GM19438 (cell line): Measurements from ENCODE around the gene NHP2.
"Not testable (repeated sequence)": the region's sequence is repeated elsewhere in the genome, so short reads cannot be mapped to it uniquely, and the experiment has no call there.

Experiments
- ATAC-seq: cut with Tn5 transposase; IDR thresholded peaks from one replicate; pipeline ENCODE4 v1.9.1; 2021; ENCODE audit warnings: low read depth; ENCODE audit not compliant: unreplicated experiment

The NHP2 gene

GRCh38 chr5:178153530-178154340, at the start of gene NHP2:
Gene NHP2, minus strand, starts transcription at chr5:178153885. Its CDS starts 68 bp downstream, at chr5:178153817.
- ATAC-seq, result peak; percentile 100

GRCh38 chr5:178202541-178202940, 48.9 kb upstream of the NHP2 start:
- no peak for ATAC-seq

GRCh38 chr5:178201927-178202235, 48.2 kb upstream of the NHP2 start:
- no peak for ATAC-seq

GRCh38 chr5:178201221-178201926, 47.7 kb upstream of the NHP2 start:
- ATAC-seq, result no peak

GRCh38 chr5:178199581-178200434, 46.1 kb upstream of the NHP2 start:
- no peak for ATAC-seq

GRCh38 chr5:178198706-178199105, 45.0 kb upstream of the NHP2 start:
- no peak for ATAC-seq

- not testable (repeated sequence) for ATAC-seq
Observed at GRCh38 chr5:178198151-178198550, 44.5 kb upstream of the NHP2 start.

GRCh38 chr5:178196986-178197385, 43.3 kb upstream of the NHP2 start:
- no peak for ATAC-seq

GRCh38 chr5:178196281-178196812, 42.7 kb upstream of the NHP2 start:
- ATAC-seq, result no peak

GRCh38 chr5:178194026-178194425, 40.3 kb upstream of the NHP2 start:
- no peak for ATAC-seq

GRCh38 chr5:178193251-178193809, 39.6 kb upstream of the NHP2 start:
- ATAC-seq, result no peak

- no peak for ATAC-seq
Observed at GRCh38 chr5:178192787-178193186, 39.1 kb upstream of the NHP2 start.

- no peak for ATAC-seq
Observed at GRCh38 chr5:178192244-178192643, 38.6 kb upstream of the NHP2 start.

- ATAC-seq, result no peak
Observed at GRCh38 chr5:178191661-178192060, 38.0 kb upstream of the NHP2 start.

- ATAC-seq, result no peak
Observed at GRCh38 chr5:178189433-178189832, 35.7 kb upstream of the NHP2 start.

- ATAC-seq, result no peak
Observed at GRCh38 chr5:178187014-178187413, 33.3 kb upstream of the NHP2 start, which contains the start of gene GMCL2. Gene GMCL2, minus strand, starts transcription at chr5:178187371. Its CDS starts 72 bp downstream, at chr5:178187299.

- no peak for ATAC-seq
Observed at GRCh38 chr5:178186427-178186826, 32.7 kb upstream of the NHP2 start.

GRCh38 chr5:178182158-178182876, 28.6 kb upstream of the NHP2 start:
- ATAC-seq, result no peak

- ATAC-seq, result no peak
Observed at GRCh38 chr5:178180141-178180863, 26.6 kb upstream of the NHP2 start.
